HEK293 (cell line): ENCODE results near the gene TECR.

Source experiments
- CTCF ChIA-PET: fragments of 350-600 bp; formaldehyde crosslinking; extraction: SDS; loops from one replicate; lab custom pipeline; 2021; ENCODE audit warnings: antibody characterized with exemption; lab: Yijun Ruan, JAX
- POLR2A ChIA-PET: fragments of 300-600 bp; formaldehyde crosslinking; extraction: SDS; loops from one replicate; lab custom pipeline; 2020; ENCODE audit warnings: antibody characterized with exemption, inconsistent platforms; lab: Yijun Ruan, JAX
- H3K27ac ChIP-seq: fragments of 200-500 bp; sonication (Bioruptor generic); 2 replicates; pipeline ENCODE4 v1.5.1; 2014; ENCODE audit warnings: low read depth, low read length, control low read depth, inconsistent platforms; ENCODE audit errors: extremely low read depth
- H3K36me3 ChIP-seq, 2 experiments: fragments of 200-500 bp in 1 of 2; sonication (Bioruptor generic) in 1 of 2; 1 replicate in 1 of 2; 2 replicates in 1 of 2; pipeline ENCODE4 v1.5.1; 2014 to 2017; ENCODE audit warnings: inconsistent platforms in 2 of 2, low read length in 2 of 2; ENCODE audit not compliant: control insufficient read depth in 2 of 2, insufficient read depth in 1 of 2
- H3K4me1 ChIP-seq: fragments of 200-500 bp; sonication (Bioruptor generic); 2 replicates; pipeline ENCODE4 v1.5.1; 2014; ENCODE audit warnings: mild to moderate bottlenecking, low read length, inconsistent platforms; ENCODE audit not compliant: control insufficient read depth, insufficient read depth
- H3K4me3 ChIP-seq: 2 replicates; pipeline ENCODE4 v1.5.1; 2011; ENCODE audit warnings: low read depth, mild to moderate bottlenecking, control low read depth, low read length, moderate library complexity
- H3K9me3 ChIP-seq: fragments of 200-500 bp; sonication (Bioruptor generic); 2 replicates; pipeline ENCODE4 v1.5.1; 2014; ENCODE audit warnings: low read depth, low read length, inconsistent platforms; ENCODE audit not compliant: control insufficient read depth, insufficient read depth
- ELK4 ChIP-seq: IDR thresholded peaks from 2 replicates; pipeline ENCODE4 v1.6.1; 2011; ENCODE audit warnings: mild to moderate bottlenecking, low read depth, low read length, borderline replicate concordance
- HOXA7 ChIP-seq: sonication (generic); formaldehyde crosslinking; IDR thresholded peaks from 2 replicates; pipeline ENCODE4 v1.8.1; 2022; ENCODE audit warnings: missing genetic modification reagents, borderline replicate concordance
- HOXC10 ChIP-seq: sonication (generic); formaldehyde crosslinking; IDR thresholded peaks from 2 replicates; pipeline ENCODE4 v1.8.1; 2023; ENCODE audit warnings: mild to moderate bottlenecking, missing genetic modification reagents
- KLF9 ChIP-seq: fragments of 450-650 bp; formaldehyde crosslinking; IDR thresholded peaks from 2 replicates; pipeline ENCODE4 v1.5.1; 2016; ENCODE audit warnings: missing biosample characterization, missing genetic modification characterization, low read depth
- PRDM1 ChIP-seq: fragments of 450-650 bp; formaldehyde crosslinking; IDR thresholded peaks from 2 replicates; pipeline ENCODE4; 2016; ENCODE audit warnings: missing biosample characterization, missing genetic modification characterization
- PRDM10 ChIP-seq: fragments of 450-650 bp; formaldehyde crosslinking; IDR thresholded peaks from 2 replicates; pipeline ENCODE4 v1.5.1; 2016; ENCODE audit warnings: missing biosample characterization, missing genetic modification characterization
- YY2 ChIP-seq: fragments of 450-650 bp; formaldehyde crosslinking; IDR thresholded peaks from 2 replicates; pipeline ENCODE4 v1.5.1; 2016; ENCODE audit warnings: missing biosample characterization, missing genetic modification characterization
- ZBTB17 ChIP-seq: fragments of 450-650 bp; formaldehyde crosslinking; IDR thresholded peaks from 2 replicates; pipeline ENCODE4 v1.5.1; 2016; ENCODE audit warnings: missing biosample characterization, missing genetic modification characterization
- ZBTB20 ChIP-seq: fragments of 450-650 bp; formaldehyde crosslinking; IDR thresholded peaks from 2 replicates; pipeline ENCODE4 v1.5.1; 2016; ENCODE audit warnings: missing biosample characterization, missing genetic modification characterization
- ZEB2 ChIP-seq: fragments of 450-650 bp; formaldehyde crosslinking; IDR thresholded peaks from 2 replicates; pipeline ENCODE4 v1.5.1; 2016; ENCODE audit warnings: missing biosample characterization, missing genetic modification characterization
- ZNF140 ChIP-seq: fragments of 450-650 bp; formaldehyde crosslinking; IDR thresholded peaks from 2 replicates; pipeline ENCODE4 v1.5.1; 2016; ENCODE audit warnings: missing biosample characterization, missing genetic modification characterization
- ZNF157 ChIP-seq: fragments of 450-650 bp; formaldehyde crosslinking; IDR thresholded peaks from 2 replicates; pipeline ENCODE4 v1.5.1; 2016; ENCODE audit warnings: missing biosample characterization, missing genetic modification characterization
- ZNF223 ChIP-seq: fragments of 450-650 bp; formaldehyde crosslinking; IDR thresholded peaks from 2 replicates; pipeline ENCODE4 v1.5.1; 2016; ENCODE audit warnings: missing biosample characterization, missing genetic modification characterization
- ZNF302 ChIP-seq: fragments of 450-650 bp; formaldehyde crosslinking; IDR thresholded peaks from 2 replicates; pipeline ENCODE4 v1.5.1; 2016; ENCODE audit warnings: missing biosample characterization, missing genetic modification characterization, low read depth
- ZNF449 ChIP-seq: fragments of 450-650 bp; formaldehyde crosslinking; IDR thresholded peaks from 2 replicates; pipeline ENCODE4 v1.5.1; 2017; ENCODE audit warnings: missing biosample characterization, mild to moderate bottlenecking, missing genetic modification characterization, moderate library complexity
- ZNF530 ChIP-seq: fragments of 450-650 bp; formaldehyde crosslinking; IDR thresholded peaks from 2 replicates; pipeline ENCODE4 v1.5.1; 2016; ENCODE audit warnings: low read depth, missing biosample characterization, missing genetic modification characterization
- ZNF544 ChIP-seq: fragments of 450-650 bp; formaldehyde crosslinking; IDR thresholded peaks from 2 replicates; pipeline ENCODE4 v1.5.0; 2017; ENCODE audit warnings: missing biosample characterization, missing genetic modification characterization
- ZNF549 ChIP-seq: fragments of 450-650 bp; IDR thresholded peaks from 2 replicates; pipeline ENCODE4 v1.5.1; 2018; ENCODE audit warnings: missing biosample characterization, missing genetic modification characterization, mild to moderate bottlenecking, inconsistent platforms, moderate library complexity
- ZNF580 ChIP-seq: fragments of 450-650 bp; formaldehyde crosslinking; IDR thresholded peaks from 2 replicates; pipeline ENCODE4 v1.5.1; 2016; ENCODE audit warnings: missing biosample characterization, missing genetic modification characterization
- ZNF585B ChIP-seq: fragments of 450-650 bp; formaldehyde crosslinking; IDR thresholded peaks from 2 replicates; pipeline ENCODE4 v1.5.1; 2016; ENCODE audit warnings: missing biosample characterization, missing genetic modification characterization
- ZNF624 ChIP-seq: fragments of 450-650 bp; formaldehyde crosslinking; IDR thresholded peaks from 2 replicates; pipeline ENCODE4 v1.5.1; 2017; ENCODE audit warnings: missing biosample characterization, missing genetic modification characterization
- ZNF660 ChIP-seq: fragments of 450-650 bp; IDR thresholded peaks from 2 replicates; pipeline ENCODE4 v1.5.1; 2018; ENCODE audit warnings: missing biosample characterization, mild to moderate bottlenecking, missing genetic modification characterization
- ZNF664 ChIP-seq: fragments of 450-650 bp; formaldehyde crosslinking; IDR thresholded peaks from 2 replicates; pipeline ENCODE4 v1.5.1; 2016; ENCODE audit warnings: missing biosample characterization, missing genetic modification characterization
- ZNF670 ChIP-seq: fragments of 450-650 bp; formaldehyde crosslinking; IDR thresholded peaks from 2 replicates; pipeline ENCODE4 v1.5.1; 2016; ENCODE audit warnings: missing biosample characterization, missing genetic modification characterization, low read depth
- ZNF704 ChIP-seq: fragments of 450-650 bp; formaldehyde crosslinking; IDR thresholded peaks from 2 replicates; pipeline ENCODE4 v1.5.1; 2016; ENCODE audit warnings: missing biosample characterization, missing genetic modification characterization
- ZNF747 ChIP-seq: fragments of 450-650 bp; formaldehyde crosslinking; IDR thresholded peaks from 2 replicates; pipeline ENCODE4 v1.5.1; 2016; ENCODE audit warnings: missing biosample characterization, missing genetic modification characterization
- ZNF776 ChIP-seq: fragments of 450-650 bp; formaldehyde crosslinking; IDR thresholded peaks from 2 replicates; pipeline ENCODE4 v1.5.0; 2017; ENCODE audit warnings: missing biosample characterization, missing genetic modification characterization, borderline replicate concordance
- ZSCAN18 ChIP-seq: fragments of 450-650 bp; formaldehyde crosslinking; IDR thresholded peaks from 2 replicates; pipeline ENCODE4 v1.5.1; 2016; ENCODE audit warnings: missing biosample characterization, missing genetic modification characterization
- ZSCAN30 ChIP-seq: fragments of 450-650 bp; IDR thresholded peaks from 2 replicates; pipeline ENCODE4 v1.5.1; 2018; ENCODE audit warnings: missing biosample characterization, mild to moderate bottlenecking, missing genetic modification characterization, moderate library complexity
- ZXDB ChIP-seq: fragments of 450-650 bp; formaldehyde crosslinking; IDR thresholded peaks from 2 replicates; pipeline ENCODE4 v1.5.1; 2016; ENCODE audit warnings: missing biosample characterization, missing genetic modification characterization

The TECR gene

GRCh38 chr19:14516746-14517438 is 12.5 kb upstream of the TECR start:
- ChIA-PET POLR2A (interaction anchor here (0.7 to 2.6 kb wide), 8 partner anchors 11 to 55 kb away, joined by 3 to 48 read pairs (median 8); partner anchors contain the start of genes GIPC1 and NDUFB7), CTCF (interaction anchor here (0.7 to 2.1 kb wide), 2 partner anchors 12 to 15 kb away, joined by 3 to 5 read pairs; no protein-coding TSS in a partner anchor)
- Histone ChIP-seq H3K27ac (peak overlapping the region; percentile 96; the same call in 1 of the 2 replicates), H3K9me3 (no peaks in the 10 kb centered on the region), H3K36me3 (peaks cover 3 to 39% of the 10 kb centered on the region in 2 experiments; a peak in 1 of 3 replicates), H3K4me3 (peak overlapping the region; percentile 97), H3K4me1 (no peaks in the 10 kb centered on the region; the same call in 1 of the 2 replicates)
- TF ChIP-seq HOXC10 (CRISPR knock-in tag) (no peak), ZEB2 (tag by site-specific recombination) (no peak), ELK4 (no peak), ZBTB17 (tag by site-specific recombination) (peak; percentile 73), ZNF449 (tag by site-specific recombination) (no peak), ZNF585B (tag by site-specific recombination) (no peak), ZNF747 (tag by site-specific recombination) (no peak), ZNF580 (tag by site-specific recombination) (no peak), ZNF530 (tag by site-specific recombination) (no peak), ZNF660 (tag by site-specific recombination) (0 out of 2 replicates have a peak, but pooled peaks have one; percentile 52), KLF9 (tag by site-specific recombination) (peak; percentile 37; the same call in 1 of the 2 replicates), ZNF624 (tag by site-specific recombination) (no peak), HOXA7 (CRISPR knock-in tag) (no peak), ZNF157 (no peak), ZXDB (tag by site-specific recombination) (no peak), ZNF664 (tag by site-specific recombination) (no peak), ZNF670 (tag by site-specific recombination) (no peak), ZNF704 (tag by site-specific recombination) (no peak), ZNF776 (tag by site-specific recombination) (no peak), PRDM10 (tag by site-specific recombination) (peak; percentile 58; the same call in 1 of the 2 replicates), YY2 (no peak), PRDM1 (no peak), ZNF140 (no peak), ZBTB20 (tag by site-specific recombination) (no peak), ZNF544 (tag by site-specific recombination) (no peak), ZNF549 (tag by site-specific recombination) (no peak), ZSCAN18 (tag by site-specific recombination) (no peak), ZSCAN30 (tag by site-specific recombination) (no peak), ZNF223 (tag by site-specific recombination) (no peak), ZNF302 (no peak)
